Measurements from ENCODE around the gene ABCC5. TPM values are rescaled to one million over a fixed set of nuclear protein-coding genes. Genes with fewer than 3 reads are reported as not detected.

The ABCC5 gene
- total RNA-seq, 1 donor, result 23.3 TPM

- peak overlapping the region; percentile 100 for H3K4me3 ChIP-seq (ENCODE audit: low read depth, low read length)
- TF ChIP-seq CTCF (IDR thresholded peaks at IDR 0.05; ENCODE audit: insufficient read depth, low read depth, low read length), result peak; percentile 69
- peak; percentile 56 for DNase-seq (ENCODE audit: low read depth)
Measured at GRCh38 chr3:184016811-184017671, 643 bp downstream of the ABCC5 start.

GRCh38 chr3:184016169-184016570 is 1.5 kb downstream of the ABCC5 start:
- no peak overlapping the region for H3K4me3 ChIP-seq (ENCODE audit: low read depth, low read length)
- TF ChIP-seq CTCF (IDR thresholded peaks at IDR 0.05; ENCODE audit: insufficient read depth, low read depth, low read length), result no peak
- no peak for DNase-seq (ENCODE audit: low read depth)

GRCh38 chr3:184015381-184016019 is 2.2 kb downstream of the ABCC5 start:
- no peak for DNase-seq (ENCODE audit: low read depth)
- no peak overlapping the region for H3K4me3 ChIP-seq (ENCODE audit: low read depth, low read length)
- no peak for TF ChIP-seq CTCF (IDR thresholded peaks at IDR 0.05; ENCODE audit: insufficient read depth, low read depth, low read length)

- no peak overlapping the region for H3K4me3 ChIP-seq (ENCODE audit: low read depth, low read length)
- no peak for DNase-seq (ENCODE audit: low read depth)
Measured at GRCh38 chr3:184011937-184012889, 5.5 kb downstream of the ABCC5 start.

GRCh38 chr3:184011230-184011876 is 6.3 kb downstream of the ABCC5 start:
- DNase-seq (ENCODE audit: low read depth), result no peak
- H3K4me3 ChIP-seq (ENCODE audit: low read depth, low read length), result no peak overlapping the region

More at GRCh38 chr3:184011937-184012889, 5.5 kb downstream of the ABCC5 start:
- no peak for TF ChIP-seq CTCF (IDR thresholded peaks at IDR 0.05; ENCODE audit: insufficient read depth, low read depth, low read length)

More at GRCh38 chr3:184011230-184011876, 6.3 kb downstream of the ABCC5 start:
- no peak for TF ChIP-seq CTCF (IDR thresholded peaks at IDR 0.05; ENCODE audit: insufficient read depth, low read depth, low read length)

Data from fibroblast of villous mesenchyme (primary cell).